Amniotic stem cell (primary cell): ENCODE measurements around the gene OR8B4.
"Not testable (repeated sequence)": the region's sequence is repeated elsewhere in the genome, so short reads cannot be mapped to it uniquely, and the experiment has no call there.

Experiments
- DNase-seq: peaks from one replicate; lab custom pipeline; 2025; lab: John Stamatoyannopoulos, UW

The OR8B4 gene

GRCh38 chr11:124424384-124424921, at the start of gene OR8B4:
TSS of gene OR8B4 (minus strand) at chr11:124424871. CDS start at chr11:124424871, 0 bp downstream.
- DNase-seq = no peak

GRCh38 chr11:124474079-124474478, 49.4 kb upstream of the OR8B4 start:
- no peak for DNase-seq

DNA sequence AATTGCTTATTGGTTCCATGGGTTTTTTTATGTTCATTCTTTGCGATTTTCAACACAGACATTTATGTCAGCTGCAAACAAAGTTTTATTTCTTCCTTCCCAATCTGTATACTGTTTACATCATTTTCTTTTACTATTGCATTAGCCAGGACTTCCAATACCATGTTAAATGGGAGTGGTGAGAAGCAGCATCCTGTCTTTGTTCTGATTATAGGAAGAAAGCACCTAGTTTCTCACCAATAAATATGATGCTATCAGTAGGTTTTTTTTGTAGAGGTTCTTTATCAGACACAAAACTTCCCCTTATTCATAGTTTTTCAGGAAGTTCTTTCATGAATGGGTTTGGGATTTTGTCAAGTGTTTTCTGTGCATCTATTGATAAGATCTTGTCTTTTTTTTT, 48.8 kb upstream of the OR8B4 start:
- no peak for DNase-seq

DNA sequence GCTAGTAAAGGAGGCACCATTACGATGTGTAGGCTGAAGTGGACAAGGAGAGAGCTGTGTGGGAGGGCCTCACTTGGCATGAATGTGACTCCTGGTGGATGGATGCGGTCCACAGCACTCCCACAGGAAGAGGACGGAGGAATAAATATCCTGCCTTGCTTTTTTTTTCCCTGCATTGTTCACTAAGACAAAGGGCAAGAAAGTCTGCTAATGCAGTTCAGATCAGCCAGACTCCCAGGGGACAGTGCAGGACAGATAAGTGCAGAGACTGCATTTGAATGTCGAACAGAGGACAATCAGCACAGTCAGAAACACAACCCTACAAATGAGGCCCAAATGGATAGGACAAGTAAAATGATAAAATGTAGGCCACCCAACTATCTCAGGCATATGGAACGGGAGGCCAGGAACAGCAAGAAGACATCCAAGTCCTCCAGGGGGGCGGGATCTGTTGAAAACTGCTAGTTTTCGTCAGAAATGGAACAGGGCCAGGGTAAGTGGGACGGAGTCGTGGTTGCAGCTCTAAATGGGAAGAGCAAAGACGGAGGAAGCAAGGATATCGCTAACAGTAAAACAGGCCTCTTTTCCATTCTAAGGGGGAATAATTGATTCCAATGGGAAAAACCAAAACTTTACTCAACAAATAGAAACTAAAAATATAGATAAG, 46.0 kb upstream of the OR8B4 start:
- DNase-seq = no peak

- no peak for DNase-seq
These were observed 42.8 kb upstream of the OR8B4 start for GRCh38 chr11:124467381-124467927.

DNA sequence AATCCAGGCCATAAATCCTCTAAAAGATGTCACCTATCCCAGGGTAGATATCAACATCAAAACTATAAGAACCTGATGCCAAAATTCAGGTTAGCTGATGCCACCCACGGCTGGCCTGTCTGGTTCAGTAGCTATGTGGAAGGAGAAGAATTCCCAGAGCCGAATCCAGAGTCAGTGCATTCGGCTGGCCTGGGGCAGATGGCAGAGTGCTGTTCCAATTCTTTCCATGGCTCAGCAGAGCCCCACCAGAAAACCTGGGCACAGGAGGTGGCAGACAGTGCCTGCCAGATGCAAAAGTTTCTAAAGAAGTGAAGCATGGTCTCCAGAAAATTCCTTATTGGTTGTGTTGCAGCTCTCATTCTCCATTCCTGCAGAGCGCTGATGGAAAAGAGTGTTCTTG, 40.7 kb upstream of the OR8B4 start:
- DNase-seq = no peak

DNA sequence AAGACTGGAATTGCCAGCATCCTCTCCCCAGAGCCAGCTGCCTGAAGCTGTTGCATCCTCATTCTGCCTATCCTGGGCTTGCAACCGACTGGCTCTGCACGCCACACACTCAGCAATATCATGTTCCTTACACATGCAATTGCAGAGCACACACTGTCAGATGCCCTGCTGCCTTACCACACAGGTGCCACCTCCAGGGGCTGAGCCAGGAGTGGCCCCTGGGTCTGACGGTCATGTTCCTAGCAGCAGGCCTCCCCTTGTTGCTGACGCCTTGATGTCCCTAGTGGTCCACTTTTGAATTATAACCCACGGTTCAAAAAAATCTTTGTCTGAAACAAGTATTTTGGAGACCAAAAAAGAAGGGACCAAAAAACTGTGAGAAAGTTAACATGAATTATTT, 39.3 kb upstream of the OR8B4 start:
- DNase-seq = no peak

DNA sequence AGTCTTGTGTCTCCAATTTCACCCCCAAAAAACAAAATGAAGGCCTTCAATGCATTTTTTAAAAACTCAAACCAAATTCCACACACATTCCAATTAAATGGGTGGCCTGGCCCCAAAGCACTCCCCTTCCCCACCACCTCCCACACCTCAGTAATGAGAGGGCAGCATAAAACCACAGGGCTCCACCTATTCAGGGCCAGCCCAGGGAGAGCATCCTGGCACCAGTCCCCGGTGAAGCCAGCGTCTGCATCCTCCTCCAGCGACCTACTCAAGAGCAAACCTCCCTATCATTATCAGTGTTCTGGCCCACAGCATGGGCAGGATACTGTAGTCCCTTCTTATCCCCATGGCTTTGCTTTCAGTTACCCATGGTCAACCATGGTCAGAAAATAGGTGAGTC, 38.7 kb upstream of the OR8B4 start:
- no peak for DNase-seq

GRCh38 chr11:124460459-124460858, 35.8 kb upstream of the OR8B4 start:
- DNase-seq = no peak

- DNase-seq = not testable (repeated sequence)
These were observed 34.7 kb upstream of the OR8B4 start for GRCh38 chr11:124459379-124459778.

GRCh38 chr11:124454552-124454951, 29.9 kb upstream of the OR8B4 start:
- DNase-seq = no peak

DNA sequence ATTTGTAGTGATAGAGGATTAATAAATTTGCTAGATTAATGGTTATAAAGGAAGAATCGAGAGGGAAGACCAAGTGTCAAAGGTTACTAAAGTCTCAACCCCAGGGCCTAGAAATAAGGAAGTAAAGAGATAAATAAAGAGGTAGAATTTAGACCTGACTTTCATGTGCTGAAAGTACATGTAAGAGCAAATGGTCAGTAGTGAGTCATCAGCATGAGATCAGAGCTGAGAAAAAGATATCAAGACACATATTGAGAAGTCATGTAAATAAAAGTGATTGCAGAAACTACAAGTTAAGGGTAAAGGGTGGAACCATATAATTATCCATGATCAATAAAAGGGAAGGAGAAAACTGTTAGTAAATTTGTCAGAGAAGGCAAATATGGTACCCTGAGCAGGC, 22.2 kb upstream of the OR8B4 start:
- no peak for DNase-seq

GRCh38 chr11:124445646-124446150, 21.0 kb upstream of the OR8B4 start, which contains the start of gene OR8B8:
TSS of gene OR8B8 (minus strand) at chr11:124445696. CDS start at chr11:124441085, 4,611 bp downstream.
- DNase-seq = no peak

- no peak for DNase-seq
These were observed 18.2 kb upstream of the OR8B4 start for GRCh38 chr11:124442847-124443246.

DNA sequence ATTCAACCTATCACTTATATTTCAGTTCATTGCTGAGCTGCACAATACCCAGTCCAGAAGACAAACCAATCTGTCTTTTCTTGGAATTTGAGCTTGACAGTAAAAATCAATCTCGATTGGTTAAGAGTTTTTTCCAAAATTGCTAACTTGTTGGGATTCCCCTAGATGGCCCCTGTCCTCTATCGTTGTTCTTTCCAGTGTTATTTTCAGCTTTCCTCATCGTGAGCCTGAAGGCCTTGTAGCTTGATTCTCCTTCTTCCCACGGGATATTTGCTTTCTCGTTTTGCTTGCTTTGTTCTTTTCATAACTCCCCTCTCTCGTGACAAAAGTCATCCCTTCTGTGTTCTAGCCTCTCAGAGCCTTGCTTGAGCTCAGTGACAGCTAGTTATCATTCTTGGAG, 17.8 kb upstream of the OR8B4 start:
- no peak for DNase-seq

DNA sequence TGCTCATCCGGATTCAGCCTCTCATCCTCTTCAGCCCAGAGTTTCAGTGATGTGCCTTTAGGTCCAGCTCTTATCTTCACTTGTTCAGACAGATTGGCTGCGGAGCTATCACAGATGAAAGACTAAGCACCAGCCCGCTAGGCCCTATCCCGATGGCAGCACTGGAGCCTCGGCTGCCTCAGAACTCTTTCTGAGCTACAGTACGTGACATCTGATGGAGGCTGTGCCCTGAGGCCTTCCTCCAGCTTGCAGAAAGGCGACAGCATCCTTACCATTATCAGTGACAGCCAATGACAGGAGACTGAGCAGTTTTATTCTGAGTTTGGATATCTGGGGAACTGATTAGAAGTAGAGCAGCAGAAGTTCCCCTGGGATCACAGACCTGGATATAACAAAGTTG, 16.8 kb upstream of the OR8B4 start:
- DNase-seq = no peak

DNA sequence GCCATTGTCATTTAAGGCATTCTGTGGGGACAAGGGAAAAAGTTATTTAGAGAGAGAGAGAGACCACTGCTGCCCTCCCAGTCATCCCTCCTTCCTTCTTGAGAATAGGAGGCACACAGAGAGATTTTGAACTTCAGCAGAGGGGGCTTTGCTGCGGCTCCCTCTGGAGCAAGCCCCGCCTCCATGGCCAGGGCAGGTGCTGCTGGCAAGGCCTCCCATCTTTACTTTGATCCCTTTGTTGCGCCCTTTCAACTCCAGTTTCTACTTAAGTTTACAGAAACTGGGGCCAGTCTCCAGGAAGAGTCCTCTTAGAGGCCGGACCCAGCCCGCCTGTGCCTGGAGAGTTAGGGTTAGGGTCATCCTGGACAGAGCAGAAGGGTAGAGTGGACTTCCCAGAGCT, 16.4 kb upstream of the OR8B4 start:
- no peak for DNase-seq

DNA sequence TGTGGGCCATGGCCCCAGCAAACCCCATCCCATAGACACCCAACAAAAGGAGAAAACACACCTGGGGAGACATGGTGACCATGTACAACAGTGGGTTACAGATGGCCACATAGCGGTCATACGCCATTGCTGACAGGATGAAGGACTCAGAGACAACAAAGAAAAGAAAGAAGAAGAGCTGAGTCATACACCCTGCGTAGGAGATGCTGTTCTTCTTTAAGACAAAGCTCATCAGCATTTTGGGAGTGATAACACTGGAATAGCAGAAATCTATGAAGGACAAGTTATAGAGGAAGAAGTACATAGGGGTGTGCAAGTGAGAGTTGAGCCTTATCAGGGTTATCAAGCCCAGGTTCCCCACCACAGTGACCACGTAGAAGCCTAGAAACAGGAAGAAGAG, 15.9 kb upstream of the OR8B4 start:
- DNase-seq = no peak

GRCh38 chr11:124434699-124435098, 10.0 kb upstream of the OR8B4 start:
- no peak for DNase-seq

- no peak for DNase-seq
These were observed 4.9 kb upstream of the OR8B4 start for GRCh38 chr11:124429599-124429998.

DNA sequence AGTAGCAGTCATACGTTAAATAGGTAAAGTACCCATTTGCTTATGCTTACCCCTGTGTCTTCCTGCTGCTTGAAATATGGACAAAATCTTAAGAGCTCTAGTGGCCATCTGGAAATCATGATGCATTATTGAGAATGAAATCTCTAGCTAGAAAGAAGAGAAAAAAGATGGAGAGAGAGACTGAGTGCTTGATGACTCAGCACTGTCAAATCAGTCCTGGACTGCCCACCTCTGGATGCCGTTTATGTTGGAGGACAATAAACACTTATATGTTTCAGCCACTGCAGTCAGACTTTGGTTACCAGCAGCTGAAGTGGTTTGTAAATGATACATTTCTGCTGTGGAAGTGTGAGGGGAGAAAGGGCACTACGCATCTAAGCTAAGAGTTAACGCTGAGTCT, 3.6 kb downstream of the OR8B4 start:
- no peak for DNase-seq

- DNase-seq = peak; percentile 39
These were observed 9.2 kb downstream of the OR8B4 start for GRCh38 chr11:124415356-124415923.

DNA sequence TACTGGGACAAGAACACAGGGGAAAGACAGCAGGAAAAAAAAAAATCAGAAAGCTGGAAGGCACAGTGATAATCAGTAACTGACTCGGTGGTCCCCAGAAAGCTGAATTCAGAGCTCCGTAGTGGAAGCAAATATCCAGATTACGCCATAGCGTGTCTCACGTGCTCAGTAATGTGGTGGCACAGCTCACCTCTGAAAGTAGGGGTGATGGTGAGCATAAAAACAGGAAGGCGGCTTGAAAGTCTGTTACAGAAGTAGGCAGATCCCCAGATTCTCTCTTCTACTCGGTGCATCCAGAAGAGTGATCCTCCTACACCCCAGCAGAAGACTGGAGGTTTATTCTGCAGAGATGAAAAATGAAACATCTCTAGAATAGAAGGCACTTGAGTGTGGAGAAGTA, 14.8 kb downstream of the OR8B4 start:
- no peak for DNase-seq
